ENCODE results near the gene LUC7L2. TPM values are rescaled to one million over a fixed set of nuclear protein-coding genes. Genes with fewer than 3 reads are reported as not detected.

The LUC7L2 gene
- total RNA-seq, 1 donor: 48.9 TPM

DNA sequence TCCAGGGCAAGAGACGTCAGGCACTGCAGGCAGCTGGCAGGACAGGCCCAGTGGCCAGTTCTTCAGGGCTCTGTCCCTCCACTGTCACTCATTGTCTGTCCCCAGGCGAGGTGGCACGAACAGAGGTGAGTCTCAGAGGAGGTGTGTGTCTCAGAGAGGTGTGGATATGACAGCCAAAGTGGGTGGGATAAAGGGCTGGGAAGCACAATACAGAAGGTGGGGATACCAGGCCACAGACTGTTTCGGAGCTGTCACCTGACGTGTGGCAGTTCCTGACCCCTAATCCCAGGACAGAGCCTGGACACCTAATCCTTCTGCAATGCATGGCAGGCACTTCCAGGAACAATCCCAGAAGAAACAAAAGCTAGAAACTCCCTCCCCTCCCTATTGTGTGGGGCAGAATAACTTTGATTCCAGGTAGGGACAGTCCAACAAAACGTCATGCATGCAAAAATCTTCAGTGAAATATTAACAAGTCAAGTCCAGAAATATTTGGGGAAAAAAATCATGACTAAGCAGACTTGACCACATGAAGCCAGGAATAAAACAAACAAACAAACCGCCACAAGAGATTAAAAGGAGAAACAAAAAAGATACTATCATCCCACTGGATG lies 112.2 kb downstream of the LUC7L2 start:
- Histone ChIP-seq H3K9me3 (ENCODE audit: low read depth, low read length) (no peaks in the 10 kb centered on the region), H3K27ac (ENCODE audit: low read depth, low read length) (no peak overlapping the region), H2AFZ (ENCODE audit: low read length) (no peak overlapping the region), H3K4me3 (ENCODE audit: insufficient read depth, low read length) (no peak overlapping the region), H3K79me2 (ENCODE audit: insufficient read depth, low read length) (no peaks in the 10 kb centered on the region), H3K36me3 (ENCODE audit: insufficient read depth, low read length) (no peaks in the 10 kb centered on the region), H3K27me3 (ENCODE audit: insufficient read depth, low read length) (peaks cover 6% of the 10 kb centered on the region), H3K4me2 (ENCODE audit: insufficient read depth, low read length) (no peak overlapping the region), H3K4me1 (ENCODE audit: insufficient read depth, low read length) (peaks cover 5% of the 10 kb centered on the region), H4K20me1 (ENCODE audit: insufficient read depth, low read length) (no peaks in the 10 kb centered on the region)
- peak; percentile 70 for DNase-seq (ENCODE audit: insufficient read length, low spot score, missing footprints)
- no peak for TF ChIP-seq CTCF (IDR thresholded peaks at IDR 0.05; ENCODE audit: extremely low read depth, low read depth, low read length)

Small RNA genes within 50 kb of the gene (small RNA-seq; reads per million reads assigned to genes)
- gene RNU6-206P (not detected), gene RNU6-911P (not detected)

Other genes with a start within 250 kb of the LUC7L2 start
- gene UBN2, start 128.7 kb upstream of the LUC7L2 start, total RNA-seq: 9.8 and 10.0 TPM in 2 replicates
- 9.0 and 15.3 TPM in 2 replicates for gene FMC1, start 18.6 kb upstream of the LUC7L2 start, total RNA-seq
- gene KLRG2, start 123.8 kb downstream of the LUC7L2 start, total RNA-seq: not detected in 2 replicates
- not detected in 2 replicates for gene CLEC2L, start 163.8 kb downstream of the LUC7L2 start, total RNA-seq

Data from osteoblast (primary cell).